ENCODE results near the gene EDRF1. TPM values are rescaled to one million over a fixed set of nuclear protein-coding genes. Genes with fewer than 3 reads are reported as not detected.

EDRF1 gene
- total RNA-seq, 4 donors from 2014 or later, result 7.8 to 22.1 (median 15.8) TPM

DNA sequence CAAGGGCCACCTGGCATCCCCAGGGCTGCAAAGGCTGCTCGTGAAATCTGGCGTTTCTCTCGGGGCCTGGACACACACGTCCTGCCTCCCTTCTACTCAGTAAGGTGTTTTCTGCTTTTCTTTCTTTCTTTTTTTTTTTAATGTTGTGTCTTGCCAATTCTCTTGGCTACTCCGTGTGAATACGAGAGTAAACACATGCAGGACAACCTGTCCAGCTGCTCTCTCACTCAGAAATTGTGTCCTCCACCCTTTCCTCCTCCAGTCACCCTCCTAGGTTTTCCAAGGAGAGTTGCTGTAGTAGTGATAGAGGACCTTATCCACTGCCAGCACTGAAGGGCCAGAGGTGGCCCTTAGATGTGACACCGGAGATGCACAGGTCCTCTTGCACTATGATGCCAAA, 35.7 kb upstream of the EDRF1 start:
- 50 to 56% methylated on average over 4 to 6 of the region's 7 CpGs for WGBS, 2 donors (ENCODE audit: low coverage in 1 of 2)
- TF ChIP-seq, protein P1, sequence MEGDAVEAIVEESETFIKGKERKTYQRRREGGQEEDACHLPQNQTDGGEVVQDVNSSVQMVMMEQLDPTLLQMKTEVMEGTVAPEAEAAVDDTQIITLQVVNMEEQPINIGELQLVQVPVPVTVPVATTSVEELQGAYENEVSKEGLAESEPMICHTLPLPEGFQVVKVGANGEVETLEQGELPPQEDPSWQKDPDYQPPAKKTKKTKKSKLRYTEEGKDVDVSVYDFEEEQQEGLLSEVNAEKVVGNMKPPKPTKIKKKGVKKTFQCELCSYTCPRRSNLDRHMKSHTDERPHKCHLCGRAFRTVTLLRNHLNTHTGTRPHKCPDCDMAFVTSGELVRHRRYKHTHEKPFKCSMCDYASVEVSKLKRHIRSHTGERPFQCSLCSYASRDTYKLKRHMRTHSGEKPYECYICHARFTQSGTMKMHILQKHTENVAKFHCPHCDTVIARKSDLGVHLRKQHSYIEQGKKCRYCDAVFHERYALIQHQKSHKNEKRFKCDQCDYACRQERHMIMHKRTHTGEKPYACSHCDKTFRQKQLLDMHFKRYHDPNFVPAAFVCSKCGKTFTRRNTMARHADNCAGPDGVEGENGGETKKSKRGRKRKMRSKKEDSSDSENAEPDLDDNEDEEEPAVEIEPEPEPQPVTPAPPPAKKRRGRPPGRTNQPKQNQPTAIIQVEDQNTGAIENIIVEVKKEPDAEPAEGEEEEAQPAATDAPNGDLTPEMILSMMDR (IDR thresholded peaks at IDR 0.05), result no peak
- TF ChIP-seq EP300 (IDR thresholded peaks at IDR 0.05), result no peak
- TF ChIP-seq POLR2AphosphoS5 (IDR thresholded peaks at IDR 0.05), result no peak
- no peak for TF ChIP-seq POLR2A (IDR thresholded peaks at IDR 0.05)
- H3K4me1 ChIP-seq, result no peaks in the 10 kb centered on the region
- no peak overlapping the region for H3K4me3 ChIP-seq
- no peaks in the 10 kb centered on the region for H3K36me3 ChIP-seq
- no peak overlapping the region for H3K27ac ChIP-seq
- ATAC-seq, result no peak
- peaks cover 4% of the 10 kb centered on the region for H3K27me3 ChIP-seq
- H3K9me3 ChIP-seq, result peaks cover 0 to under 1% (median 0%) of the 10 kb centered on the region in 3 donors

DNA sequence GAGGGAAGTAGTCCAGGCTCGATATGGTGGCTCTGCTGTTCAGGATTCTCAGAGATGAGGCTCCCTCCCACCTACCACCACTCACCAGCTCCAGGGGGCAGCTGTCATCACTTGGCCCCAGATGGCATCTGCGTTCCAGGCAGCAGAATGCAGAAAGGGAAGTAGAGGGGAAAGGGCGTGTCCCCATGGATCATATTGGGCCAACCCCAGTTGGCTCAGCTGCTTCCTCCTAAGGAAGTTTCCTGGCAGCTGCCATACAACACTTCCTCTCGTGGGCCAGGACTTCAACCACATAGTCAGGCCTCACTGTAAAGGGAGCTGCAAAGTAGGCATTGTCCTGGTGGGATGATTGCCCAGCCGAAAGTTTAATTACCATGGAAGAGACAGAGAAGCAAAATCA, 34.9 kb upstream of the EDRF1 start:
- TF ChIP-seq POLR2A (IDR thresholded peaks at IDR 0.05), result no peak
- TF ChIP-seq POLR2AphosphoS5 (IDR thresholded peaks at IDR 0.05), result no peak
- no peak for TF ChIP-seq EP300 (IDR thresholded peaks at IDR 0.05)
- TF ChIP-seq, protein P1 (IDR thresholded peaks at IDR 0.05), result no peak
- Histone ChIP-seq H3K9me3 (no peaks in the 10 kb centered on the region), H3K27ac (no peak overlapping the region), H3K27me3 (peaks cover 4% of the 10 kb centered on the region), H3K4me3 (no peak overlapping the region), H3K36me3 (no peaks in the 10 kb centered on the region), H3K4me1 (no peaks in the 10 kb centered on the region)
- no peak for ATAC-seq
- 31 to 54% methylated on average over 3 to 4 of the region's 5 CpGs for WGBS, 2 donors (ENCODE audit: low coverage in 1 of 2)

DNA sequence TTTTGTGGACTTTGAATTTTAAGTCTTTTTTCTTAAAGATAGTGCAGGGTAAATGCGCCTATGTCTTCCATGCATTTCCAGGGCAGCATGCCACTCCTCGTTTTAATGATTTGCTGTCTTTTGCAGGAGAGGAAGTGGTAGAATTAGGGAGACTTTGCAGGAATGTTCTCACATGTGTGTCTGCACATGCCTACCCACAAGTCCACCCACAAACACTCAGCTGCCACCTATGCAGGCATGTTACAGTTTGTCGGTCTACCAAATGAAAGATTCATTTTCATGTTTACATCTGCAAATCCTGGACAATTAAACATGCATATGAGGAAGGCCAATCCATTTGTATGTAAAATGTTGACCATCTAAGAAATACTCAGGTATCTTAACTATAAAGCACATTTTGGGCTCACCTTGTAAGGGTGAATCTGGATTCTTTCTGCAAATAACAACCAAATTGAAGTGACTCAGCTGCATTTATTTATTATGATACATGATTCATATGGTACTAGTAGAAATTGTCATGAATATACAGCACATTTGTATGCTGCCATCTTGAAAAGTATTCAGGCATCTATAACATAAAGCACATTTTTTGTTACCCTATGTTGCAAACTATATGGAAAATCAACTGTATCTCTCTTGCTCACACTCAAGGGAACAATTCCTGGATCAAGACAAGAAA, 31.9 kb upstream of the EDRF1 start:
- Histone ChIP-seq H3K9me3 (no peaks in the 10 kb centered on the region), H3K27ac (no peak overlapping the region), H3K27me3 (peaks cover 10% of the 10 kb centered on the region), H3K4me3 (no peak overlapping the region), H3K4me1 (no peaks in the 10 kb centered on the region), H3K36me3 (no peaks in the 10 kb centered on the region)
- TF ChIP-seq EP300 (IDR thresholded peaks at IDR 0.05) (no peak), POLR2A (IDR thresholded peaks at IDR 0.05) (no peak), POLR2AphosphoS5 (IDR thresholded peaks at IDR 0.05) (no peak)
- TF ChIP-seq, protein P1 (IDR thresholded peaks at IDR 0.05), result no peak
- no peak for ATAC-seq
- WGBS, 2 donors (ENCODE audit: low coverage in 1 of 2), result 62 to 74% methylated on average over 3 of the region's 3 CpGs

DNA sequence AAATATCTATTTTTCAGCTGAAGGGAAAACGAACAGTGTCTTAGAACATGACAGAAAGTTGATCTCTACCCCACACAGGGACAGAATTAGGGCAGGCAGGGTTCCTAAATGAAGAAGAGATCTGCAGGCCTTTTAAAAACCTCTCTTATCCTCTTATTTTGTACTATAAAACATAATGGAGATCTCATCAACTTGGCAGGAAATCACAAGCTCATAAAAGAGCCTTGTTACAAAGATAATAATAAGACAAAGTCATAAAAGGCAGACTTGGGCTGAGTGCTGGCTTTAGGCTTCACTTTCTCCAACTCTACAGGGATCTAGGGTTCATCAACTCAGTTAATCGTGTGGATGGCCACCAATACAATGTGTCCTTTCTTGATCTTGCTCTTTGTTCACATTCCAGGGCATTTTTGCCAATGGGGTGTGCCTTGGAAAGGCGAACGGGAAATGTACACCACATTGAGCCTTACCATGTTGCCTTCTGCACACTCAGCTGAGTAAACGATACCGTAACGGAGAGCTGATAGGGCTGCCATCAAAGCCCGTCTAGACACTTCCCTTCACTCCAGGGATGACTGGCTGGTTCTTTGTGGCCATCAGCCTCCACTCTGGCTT, 29.4 kb upstream of the EDRF1 start:
- no peak for TF ChIP-seq POLR2A (IDR thresholded peaks at IDR 0.05)
- no peak for TF ChIP-seq EP300 (IDR thresholded peaks at IDR 0.05)
- TF ChIP-seq, protein P1 (IDR thresholded peaks at IDR 0.05), result no peak
- TF ChIP-seq POLR2AphosphoS5 (IDR thresholded peaks at IDR 0.05), result no peak
- no peak for ATAC-seq

More for the DNA sequence above, 29.4 kb upstream of the EDRF1 start:
- Histone ChIP-seq H3K27ac (no peak overlapping the region), H3K27me3 (peaks cover 6% of the 10 kb centered on the region), H3K4me1 (no peaks in the 10 kb centered on the region), H3K9me3 (no peaks in the 10 kb centered on the region), H3K36me3 (no peaks in the 10 kb centered on the region), H3K4me3 (no peak overlapping the region)
- WGBS, 2 donors (ENCODE audit: low coverage in 1 of 2), result 67 to 81% methylated on average over 4 to 6 of the region's 8 CpGs

Data from gastroesophageal sphincter (tissue), 4 donors.